Tibial nerve (tissue), 4 donors: ENCODE measurements around the gene ALDOB.

Source experiments
- EP300 ChIP-seq, 2 donors: sonication (generic); formaldehyde crosslinking; IDR thresholded peaks; one replicate each; pipeline ENCODE4 v1.6.1; 2017; ENCODE audit warnings: antibody characterized with exemption in 2 of 2, mild to moderate bottlenecking in 1 of 2
- POLR2A ChIP-seq, 2 donors: fragments of 450-650 bp; IDR thresholded peaks; one replicate each; pipeline ENCODE4 v1.6.1; 2017; ENCODE audit warnings: antibody characterized with exemption in 2 of 2, mild to moderate bottlenecking in 2 of 2, moderate library complexity in 2 of 2
- TF ChIP-seq, protein P1 (sequence below), 5 experiments: fragments of 200-600 bp in 3 of 5; fragments of 450-650 bp in 2 of 5; sonication (generic) in 3 of 5; IDR thresholded peaks; one replicate each; pipeline ENCODE4 v1.5.1; 2016 to 2019; ENCODE audit warnings: antibody characterized with exemption in 5 of 5, mild to moderate bottlenecking in 3 of 5, moderate library complexity in 2 of 5

DNA sequence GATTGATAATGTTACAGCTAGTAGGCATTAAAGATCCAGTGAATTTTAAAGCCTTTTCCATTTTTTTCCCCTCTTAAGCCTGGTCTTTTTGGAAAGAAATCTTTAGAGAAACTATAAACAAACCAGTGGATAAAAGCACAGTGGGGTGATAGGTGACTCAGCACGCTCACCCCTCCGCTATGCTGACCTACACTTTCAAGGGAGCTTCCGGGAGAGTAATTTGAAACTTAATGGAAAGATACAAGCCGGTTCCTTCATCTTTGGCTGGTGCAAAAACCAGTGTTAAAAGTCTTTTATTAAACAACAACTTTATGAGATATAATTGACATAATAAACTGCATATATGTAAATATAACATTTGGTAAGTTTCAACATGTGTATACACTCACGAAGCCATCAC, 27.0 kb upstream of the ALDOB start:
- TF ChIP-seq, protein P1, sequence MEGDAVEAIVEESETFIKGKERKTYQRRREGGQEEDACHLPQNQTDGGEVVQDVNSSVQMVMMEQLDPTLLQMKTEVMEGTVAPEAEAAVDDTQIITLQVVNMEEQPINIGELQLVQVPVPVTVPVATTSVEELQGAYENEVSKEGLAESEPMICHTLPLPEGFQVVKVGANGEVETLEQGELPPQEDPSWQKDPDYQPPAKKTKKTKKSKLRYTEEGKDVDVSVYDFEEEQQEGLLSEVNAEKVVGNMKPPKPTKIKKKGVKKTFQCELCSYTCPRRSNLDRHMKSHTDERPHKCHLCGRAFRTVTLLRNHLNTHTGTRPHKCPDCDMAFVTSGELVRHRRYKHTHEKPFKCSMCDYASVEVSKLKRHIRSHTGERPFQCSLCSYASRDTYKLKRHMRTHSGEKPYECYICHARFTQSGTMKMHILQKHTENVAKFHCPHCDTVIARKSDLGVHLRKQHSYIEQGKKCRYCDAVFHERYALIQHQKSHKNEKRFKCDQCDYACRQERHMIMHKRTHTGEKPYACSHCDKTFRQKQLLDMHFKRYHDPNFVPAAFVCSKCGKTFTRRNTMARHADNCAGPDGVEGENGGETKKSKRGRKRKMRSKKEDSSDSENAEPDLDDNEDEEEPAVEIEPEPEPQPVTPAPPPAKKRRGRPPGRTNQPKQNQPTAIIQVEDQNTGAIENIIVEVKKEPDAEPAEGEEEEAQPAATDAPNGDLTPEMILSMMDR (IDR thresholded peaks at IDR 0.05): no peak
- no peak for TF ChIP-seq POLR2A (IDR thresholded peaks at IDR 0.05)
- no peak for TF ChIP-seq EP300 (IDR thresholded peaks at IDR 0.05)
